Sigmoid colon (tissue), 3 donors: ENCODE results near the gene PLOD3.

Experiments used
- CTCF ChIP-seq, 4 experiments: fragments of 450-650 bp in 3 of 4; fragments of 200-600 bp in 1 of 4; IDR thresholded peaks; one replicate each; pipeline ENCODE4 v1.5.1; 2016 to 2019; ENCODE audit warnings: antibody characterized with exemption in 4 of 4, mild to moderate bottlenecking in 3 of 4, moderate library complexity in 2 of 4
- POLR2A ChIP-seq, 2 donors: fragments of 450-650 bp; IDR thresholded peaks; one replicate each; pipeline ENCODE4 v1.6.1; 2016; ENCODE audit warnings: antibody characterized with exemption in 2 of 2, mild to moderate bottlenecking in 2 of 2, moderate library complexity in 2 of 2

GRCh38 chr7:101202603-101202918 is 14.8 kb downstream of the PLOD3 start:
- no peak for TF ChIP-seq POLR2A (IDR thresholded peaks at IDR 0.05)
- TF ChIP-seq CTCF (IDR thresholded peaks at IDR 0.05): no peak
